Spleen (tissue), 11 donors: ENCODE measurements around the gene BHLHE40. TPM values are rescaled to one million over a fixed set of nuclear protein-coding genes. Genes with fewer than 3 reads are reported as not detected.

Experiments
- DNase-seq: peaks from one replicate; pipeline ENCODE4 v3.0.0-alpha.2; 2020
- H3K27ac ChIP-seq, 8 donors: fragments of 200-600 bp; sonication (generic) in 7 of 8; 1 replicate in 4 of 8; 2 replicates in 4 of 8; pipeline versions ENCODE4 v1.5.0 to v1.8.0; 2016 to 2021; ENCODE audit warnings: inconsistent platforms in 4 of 8, mild to moderate bottlenecking in 4 of 8, moderate library complexity in 1 of 8
- H3K27me3 ChIP-seq, 7 donors: fragments of 200-600 bp; sonication (generic) in 6 of 7; replicated peaks in 1 of 7; 1 replicate in 4 of 7; 2 replicates in 3 of 7; pipeline versions ENCODE4 v1.5.0 to v1.8.0; 2016 to 2021; ENCODE audit warnings: inconsistent platforms in 3 of 7, mild to moderate bottlenecking in 1 of 7
- H3K36me3 ChIP-seq, 6 donors: fragments of 200-600 bp; sonication (generic) in 5 of 6; 1 replicate in 4 of 6; 2 replicates in 2 of 6; pipeline versions ENCODE4 v1.5.0 to v1.8.0; 2016 to 2021; ENCODE audit warnings: inconsistent platforms in 2 of 6
- H3K4me1 ChIP-seq, 6 donors: fragments of 200-600 bp; sonication (generic) in 5 of 6; 1 replicate in 3 of 6; 2 replicates in 3 of 6; pipeline versions ENCODE4 v1.5.0 to v1.8.0; 2016 to 2021; ENCODE audit warnings: inconsistent platforms in 3 of 6
- H3K4me3 ChIP-seq, 8 donors: fragments of 200-600 bp; sonication (generic) in 7 of 8; 1 replicate in 4 of 8; 2 replicates in 4 of 8; pipeline versions ENCODE4 v1.5.0 to v1.8.0; 2016 to 2021; ENCODE audit warnings: inconsistent platforms in 4 of 8, mild to moderate bottlenecking in 4 of 8, moderate library complexity in 2 of 8
- H3K9me3 ChIP-seq, 8 donors: fragments of 200-600 bp; sonication (generic) in 7 of 8; 1 replicate in 4 of 8; 2 replicates in 4 of 8; pipeline versions ENCODE4 v1.5.0 to v1.8.0; 2016 to 2021; ENCODE audit warnings: inconsistent platforms in 4 of 8
- CTCF ChIP-seq, 11 experiments: fragments of 200-600 bp in 7 of 11; fragments of 450-650 bp in 4 of 11; sonication (generic) in 4 of 11; IDR thresholded peaks in 8 of 11; conservative IDR thresholded peaks in 3 of 11; 1 replicate in 7 of 11; 2 replicates in 4 of 11; pipeline versions ENCODE4 v1.4.0 to v1.8.0; 2016 to 2021; ENCODE audit warnings: antibody characterized with exemption in 11 of 11, inconsistent platforms in 4 of 11, mild to moderate bottlenecking in 1 of 11
- POLR2A ChIP-seq, 3 donors: fragments of 450-650 bp; IDR thresholded peaks; one replicate each; pipeline ENCODE4 v1.5.1; 2017; ENCODE audit warnings: antibody characterized with exemption in 3 of 3, mild to moderate bottlenecking in 1 of 3
- POLR2AphosphoS5 ChIP-seq, 3 donors: sonication (generic); formaldehyde crosslinking; IDR thresholded peaks; one replicate each; pipeline ENCODE4 v1.5.1; 2017; ENCODE audit warnings: antibody characterized with exemption in 3 of 3
- WGBS, 5 donors: extraction: QIAGEN DNeasy Blood & Tissue Kit in 3 of 5; methylation state at CpG; one replicate each; pipeline versions ENCODE4 v1.1.5 to v1.1.7; 2013 to 2018; 5-methylcytosine and 5-hydroxymethylcytosine counted together
- intact Hi-C: fragments of 100-400 bp; cut with DNase I; formaldehyde crosslinking; loops from one replicate; pipeline ENCODE4 v1.15.0; 2023; ENCODE audit warnings: low total_unique reads
- polyA plus RNA-seq, 3 donors: library from polyadenylated mRNA; stranded (reverse); fragments of 200-250 nt; gene quantifications; one replicate each; pipeline ENCODE4 v1.2.1, GENCODE V29; 2013
- total RNA-seq, 7 donors: library from RNA; depleted of rRNA in 3 of 7; stranded (reverse); fragments of >200 nt in 3 of 7; fragmentation: NEBNext Ultra II Directional in 4 of 7; extraction: Animal tissue kit (Norgen Biotek cat#: 25700) in 4 of 7; gene quantifications; one replicate each; pipeline versions ENCODE4 v1.1.0 to v1.2.1, GENCODE V29; 2016 to 2021
- donor health status: healthy with polysubstance abuse.
- donor health status: DM: no; HTN: no; CAD: no; lungs with moderate emphysema.
- donor health status: DM: no; HTN: no; CAD: no.
- donor health status: Bipolar disorder and iron deficiency.
- donor health status: healthy.
- donor health status: DM: no; HTN: no; CAD: no.
- donor health status: DM: yes; HTN: yes; CAD: no.

BHLHE40 gene
- total and polyA plus RNA-seq, 10 donors: 11.8 to 108 (median 30.0) TPM

DNA sequence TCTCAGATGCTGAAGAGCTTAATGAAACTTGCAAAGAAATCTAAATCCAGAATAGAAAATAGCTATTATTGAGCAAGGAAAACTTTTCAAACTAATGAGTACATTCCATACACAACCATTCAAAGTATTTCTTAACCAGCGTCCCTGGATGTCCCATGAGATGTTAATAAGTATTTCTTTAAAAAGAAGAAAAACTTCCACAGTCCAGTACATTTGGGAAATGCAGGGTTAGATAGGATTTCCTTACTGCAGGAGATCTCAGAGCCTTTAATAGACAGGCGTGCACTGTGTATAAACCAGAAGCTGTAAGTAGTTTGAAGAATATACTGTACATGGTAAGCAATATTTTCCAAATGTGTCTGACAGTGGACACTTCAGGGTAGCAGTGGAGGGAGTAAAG is 29.6 kb upstream of the BHLHE40 start:
- DNase-seq: no peak
- intact Hi-C loops: no loop called here
- no peak overlapping the region for H3K4me3 ChIP-seq
- no peaks in the 10 kb centered on the region for H3K27me3 ChIP-seq
- WGBS, 5 donors: 70 to 82% (median 78%) methylated on average over 2 of the region's 2 CpGs
- H3K36me3 ChIP-seq: no peaks in the 10 kb centered on the region
- H3K27ac ChIP-seq: no peak overlapping the region
- no peaks in the 10 kb centered on the region for H3K9me3 ChIP-seq
- peaks cover 0 to 12% (median 0%) of the 10 kb centered on the region in 6 donors for H3K4me1 ChIP-seq
- TF ChIP-seq CTCF (IDR thresholded peaks at IDR 0.05 in 8 of 11, conservative IDR thresholded peaks at IDR 0.05 in 3 of 11) (no peak), POLR2A (IDR thresholded peaks at IDR 0.05) (no peak), POLR2AphosphoS5 (IDR thresholded peaks at IDR 0.05) (no peak)

DNA sequence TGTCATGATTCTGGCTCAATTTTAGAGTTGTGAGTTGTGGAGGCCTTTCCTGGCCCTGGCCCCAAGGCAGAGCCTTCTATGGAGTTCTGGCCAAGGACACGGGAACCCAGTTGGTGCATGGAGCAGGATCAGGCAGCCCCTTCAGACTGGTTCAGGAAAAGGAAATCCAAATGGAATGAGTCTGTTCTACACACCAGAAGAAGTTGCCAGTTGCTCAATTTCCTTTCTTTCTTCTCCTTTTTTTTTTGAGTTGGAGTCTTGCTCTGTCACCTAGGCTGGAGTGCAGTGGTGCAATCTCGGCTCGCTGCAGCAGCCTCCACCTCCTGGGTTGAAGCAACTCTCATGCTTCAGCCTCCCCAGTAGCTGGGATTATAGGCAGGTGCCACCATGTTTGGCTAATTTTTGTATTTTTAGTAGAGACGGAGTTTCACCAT is 28.9 kb upstream of the BHLHE40 start:
- 39 to 77% (median 66%) methylated on average over 4 of the region's 4 CpGs for WGBS, 5 donors
- Histone ChIP-seq H3K27ac (peak overlapping the region in 1 of 8 donors; percentile 32), H3K9me3 (no peaks in the 10 kb centered on the region), H3K4me3 (no peak overlapping the region), H3K27me3 (no peaks in the 10 kb centered on the region), H3K36me3 (no peaks in the 10 kb centered on the region), H3K4me1 (peaks cover 0 to 12% (median 0%) of the 10 kb centered on the region in 6 donors)
- intact Hi-C loops: no loop called here
- DNase-seq: no peak
- TF ChIP-seq POLR2A (IDR thresholded peaks at IDR 0.05) (no peak), POLR2AphosphoS5 (IDR thresholded peaks at IDR 0.05) (no peak), CTCF (IDR thresholded peaks at IDR 0.05 in 8 of 11, conservative IDR thresholded peaks at IDR 0.05 in 3 of 11) (no peak)

GRCh38 chr3:4950948-4951347 is 28.3 kb upstream of the BHLHE40 start:
- 87 to 94% (median 93%) methylated on average over 8 of the region's 8 CpGs for WGBS, 5 donors
- TF ChIP-seq POLR2A (IDR thresholded peaks at IDR 0.05) (no peak), POLR2AphosphoS5 (IDR thresholded peaks at IDR 0.05) (no peak), CTCF (IDR thresholded peaks at IDR 0.05 in 8 of 11, conservative IDR thresholded peaks at IDR 0.05 in 3 of 11) (no peak)
- H3K4me3 ChIP-seq: no peak overlapping the region
- no peak overlapping the region for H3K27ac ChIP-seq
- H3K27me3 ChIP-seq: no peaks in the 10 kb centered on the region
- DNase-seq: no peak
- H3K9me3 ChIP-seq: no peaks in the 10 kb centered on the region
- peaks cover 0 to 12% (median 0%) of the 10 kb centered on the region in 6 donors for H3K4me1 ChIP-seq
- intact Hi-C loops: no loop called here
- H3K36me3 ChIP-seq: no peaks in the 10 kb centered on the region

GRCh38 chr3:4953119-4953518 is 26.1 kb upstream of the BHLHE40 start:
- H3K4me1 ChIP-seq: peaks cover 0 to 12% (median 0%) of the 10 kb centered on the region in 6 donors
- TF ChIP-seq CTCF (IDR thresholded peaks at IDR 0.05 in 8 of 11, conservative IDR thresholded peaks at IDR 0.05 in 3 of 11): no peak
- no peak for TF ChIP-seq POLR2A (IDR thresholded peaks at IDR 0.05)
- TF ChIP-seq POLR2AphosphoS5 (IDR thresholded peaks at IDR 0.05): no peak
- H3K27ac ChIP-seq: no peak overlapping the region
- no peaks in the 10 kb centered on the region for H3K9me3 ChIP-seq
- WGBS, 5 donors: 83 to 98% (median 95%) methylated on average over 2 of the region's 2 CpGs
- DNase-seq: no peak
- no peak overlapping the region for H3K4me3 ChIP-seq
- H3K27me3 ChIP-seq: no peaks in the 10 kb centered on the region
- no peaks in the 10 kb centered on the region for H3K36me3 ChIP-seq
- intact Hi-C loops: no loop called here
